Cardiac septum (tissue), 1 donor: ENCODE measurements around the gene OXCT1. TPM values are rescaled to one million over a fixed set of nuclear protein-coding genes. Genes with fewer than 3 reads are reported as not detected.
"Not testable (repeated sequence)": the region's sequence is repeated elsewhere in the genome, so short reads cannot be mapped to it uniquely, and the experiment has no call there.

ENCODE experiments used
- DNase-seq: peaks from one replicate; pipeline ENCODE4 v3.0.0-alpha.2; 2020; ENCODE audit warnings: low spot score
- intact Hi-C: fragments of 100-400 bp; cut with DNase I; formaldehyde crosslinking; loops from one replicate; pipeline ENCODE4 v1.14.0; 2022
- total RNA-seq: library from RNA; stranded (reverse); fragmentation: NEBNext Ultra II Directional; extraction: Animal tissue kit (Norgen Biotek cat#: 25700); gene quantifications from one replicate; pipeline ENCODE4 v1.2.1, GENCODE V29; 2021
- donor health status: DM: no; HTN: no; CAD: no.

OXCT1 gene
- total RNA-seq, 1 donor from 2014 or later = 269 TPM

DNA sequence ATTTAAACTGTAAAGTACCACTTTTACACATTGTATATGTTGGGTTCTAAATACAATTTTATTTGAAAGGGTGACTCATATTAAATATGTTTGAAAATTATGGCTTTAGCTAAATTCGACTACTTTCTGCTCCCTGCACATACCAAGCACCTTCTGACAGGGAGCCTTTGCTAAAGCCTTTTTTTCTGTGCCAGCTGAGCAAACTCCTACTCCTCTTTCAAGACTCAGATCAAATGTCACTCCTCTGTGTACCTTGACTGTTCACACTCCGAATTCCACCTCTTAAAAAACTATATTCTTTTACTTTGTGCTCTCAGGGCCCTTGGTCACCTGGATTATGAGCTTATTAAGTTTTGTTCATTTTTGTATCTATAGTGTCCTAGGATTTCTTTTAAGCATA is 6.5 kb upstream of the OXCT1 start:
- intact Hi-C loops = no loop called here
- no peak for DNase-seq

GRCh38 chr5:41875121-41875520 is 4.9 kb upstream of the OXCT1 start:
- DNase-seq = no peak
- intact Hi-C loops = no loop called here

DNA sequence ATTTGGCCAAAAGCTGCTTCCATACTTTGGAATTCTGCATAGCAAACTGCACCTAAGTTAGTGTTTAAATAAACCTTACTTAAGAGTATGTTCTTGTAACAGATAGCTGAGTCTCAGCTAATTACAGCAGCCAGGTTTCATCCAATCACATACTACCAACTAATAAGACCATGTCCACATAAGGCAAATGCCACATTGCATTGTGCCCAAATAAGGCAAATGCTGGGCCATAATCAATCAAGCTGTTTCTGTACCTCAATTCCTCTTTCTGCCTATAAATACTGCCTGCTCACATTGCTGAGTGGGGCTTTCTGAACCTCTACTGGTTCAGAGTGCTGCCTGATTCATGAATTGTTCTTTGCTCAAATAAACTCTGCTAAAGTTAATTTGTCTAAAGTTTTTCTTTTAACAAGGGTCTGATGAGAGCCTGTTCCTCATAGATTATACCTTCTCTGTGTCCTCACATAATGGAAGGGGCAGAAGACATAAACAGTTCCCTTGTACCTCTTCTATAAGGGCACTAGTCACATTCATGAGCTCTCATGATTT is 4.4 kb upstream of the OXCT1 start:
- intact Hi-C loops = no loop called here
- DNase-seq = no peak

- intact Hi-C loops = no loop called here
- no peak for DNase-seq
These were observed 1.6 kb upstream of the OXCT1 start for GRCh38 chr5:41871852-41872251.

DNA sequence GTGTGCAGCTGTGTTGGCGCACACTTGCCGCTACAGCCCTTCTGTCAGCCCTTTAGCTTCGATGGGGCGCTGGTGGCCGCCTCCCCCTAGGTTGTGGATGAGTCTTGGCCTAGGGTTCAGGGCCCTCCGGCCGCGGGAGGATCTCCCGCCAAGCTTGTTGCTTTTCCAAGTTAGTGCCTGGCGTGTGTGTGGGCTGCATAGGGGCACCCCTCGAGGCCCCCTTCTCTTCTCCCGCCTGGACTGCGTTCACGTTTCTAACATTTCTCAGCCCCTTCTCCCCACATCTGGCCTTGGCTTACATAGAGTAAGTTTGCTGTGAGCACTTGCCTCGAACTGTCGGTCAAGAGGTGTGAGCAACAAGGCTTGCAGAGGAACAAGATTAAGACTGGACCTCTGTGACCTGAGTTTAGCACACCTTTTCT is 413 bp upstream of the OXCT1 start:
- no peak for DNase-seq
- intact Hi-C loops = loop anchor here (1.0 kb wide), 1 partner anchor 38 kb away; no protein-coding TSS in a partner anchor

- intact Hi-C loops = loop anchor here (1.0 to 10.0 kb wide), 4 partner anchors 35 to 716 kb away; partner anchors contain the start of genes FBXO4, GHR and RIMOC1
- DNase-seq = peak; percentile 90
These were observed 988 bp downstream of the OXCT1 start for GRCh38 chr5:41869151-41869723.

DNA sequence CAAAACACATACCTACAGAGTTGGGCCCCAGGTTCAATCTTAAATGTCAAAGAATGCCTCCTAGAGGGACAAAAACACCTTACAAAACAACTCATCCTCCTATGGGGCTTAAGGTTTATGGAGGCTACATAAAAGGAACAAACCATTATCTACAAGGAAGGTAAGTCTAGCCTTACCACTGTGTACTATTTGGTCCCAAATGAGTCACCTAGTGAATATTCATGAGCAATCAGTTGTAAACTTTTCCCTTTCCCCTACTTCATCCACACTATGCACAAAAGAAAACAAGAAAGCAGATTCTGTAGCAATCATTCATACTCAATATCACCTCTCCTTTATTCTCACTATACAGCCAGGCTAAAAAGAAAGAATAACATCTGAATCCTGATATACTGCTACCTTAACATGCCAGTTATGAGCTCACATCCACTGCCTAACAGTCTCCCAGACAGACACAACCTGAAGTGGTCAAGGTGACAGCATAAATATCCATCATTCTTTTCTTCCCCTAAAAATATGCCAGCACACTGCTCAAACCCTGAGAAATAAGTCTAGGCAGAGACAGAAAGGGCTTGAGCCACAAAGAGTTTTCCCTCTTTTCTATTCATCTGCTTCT is 6.2 kb downstream of the OXCT1 start:
- intact Hi-C loops = loop anchor here (10.0 kb wide), 2 partner anchors 561 to 721 kb away; partner anchors contain the start of gene GHR

DNA sequence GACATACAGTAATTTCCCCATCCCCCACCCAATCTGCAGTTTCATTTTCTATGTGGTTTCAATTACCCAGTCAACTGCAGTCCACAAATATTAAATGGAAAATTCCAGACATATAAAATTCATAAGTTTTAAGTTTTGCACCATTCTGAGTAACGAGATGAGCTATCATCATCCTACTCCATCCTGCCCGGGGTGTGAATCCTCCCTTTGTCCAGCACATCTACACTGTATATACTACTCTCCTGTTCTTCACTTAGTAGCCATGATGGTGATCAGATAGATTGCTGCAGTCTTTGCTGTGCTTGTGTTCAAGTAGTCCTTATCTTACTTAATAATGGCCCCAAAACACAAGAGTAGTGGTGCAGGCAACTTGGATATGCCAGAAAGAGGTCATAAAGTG is 11.3 kb downstream of the OXCT1 start:
- intact Hi-C loops = loop anchor here (5.0 to 10.0 kb wide), 3 partner anchors 796 to 1028 kb away; no protein-coding TSS in a partner anchor
- no peak for DNase-seq

More for the DNA sequence above, 6.2 kb downstream of the OXCT1 start:
- DNase-seq = no peak

DNA sequence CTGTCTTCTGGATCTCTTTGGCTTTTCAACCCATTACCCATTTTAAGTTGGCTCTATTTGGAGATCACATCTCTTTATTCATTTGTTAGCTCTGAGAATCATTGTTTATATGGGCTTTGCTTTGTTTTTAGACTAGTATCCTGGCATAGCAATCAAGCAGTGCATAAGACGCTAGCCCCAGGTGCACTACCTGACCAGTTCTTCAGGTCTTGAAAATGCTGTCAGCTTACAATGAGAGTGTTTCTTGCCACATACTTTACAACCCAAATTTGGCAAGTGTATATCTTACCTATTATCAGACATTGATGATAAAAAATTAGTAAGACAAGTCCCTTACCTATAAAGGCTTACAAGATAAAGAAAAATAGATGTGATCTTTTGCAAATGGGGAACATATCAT is 12.2 kb downstream of the OXCT1 start:
- intact Hi-C loops = loop anchor here (2.0 to 10.0 kb wide), 4 partner anchors 199 to 1029 kb away; no protein-coding TSS in a partner anchor
- no peak for DNase-seq

DNA sequence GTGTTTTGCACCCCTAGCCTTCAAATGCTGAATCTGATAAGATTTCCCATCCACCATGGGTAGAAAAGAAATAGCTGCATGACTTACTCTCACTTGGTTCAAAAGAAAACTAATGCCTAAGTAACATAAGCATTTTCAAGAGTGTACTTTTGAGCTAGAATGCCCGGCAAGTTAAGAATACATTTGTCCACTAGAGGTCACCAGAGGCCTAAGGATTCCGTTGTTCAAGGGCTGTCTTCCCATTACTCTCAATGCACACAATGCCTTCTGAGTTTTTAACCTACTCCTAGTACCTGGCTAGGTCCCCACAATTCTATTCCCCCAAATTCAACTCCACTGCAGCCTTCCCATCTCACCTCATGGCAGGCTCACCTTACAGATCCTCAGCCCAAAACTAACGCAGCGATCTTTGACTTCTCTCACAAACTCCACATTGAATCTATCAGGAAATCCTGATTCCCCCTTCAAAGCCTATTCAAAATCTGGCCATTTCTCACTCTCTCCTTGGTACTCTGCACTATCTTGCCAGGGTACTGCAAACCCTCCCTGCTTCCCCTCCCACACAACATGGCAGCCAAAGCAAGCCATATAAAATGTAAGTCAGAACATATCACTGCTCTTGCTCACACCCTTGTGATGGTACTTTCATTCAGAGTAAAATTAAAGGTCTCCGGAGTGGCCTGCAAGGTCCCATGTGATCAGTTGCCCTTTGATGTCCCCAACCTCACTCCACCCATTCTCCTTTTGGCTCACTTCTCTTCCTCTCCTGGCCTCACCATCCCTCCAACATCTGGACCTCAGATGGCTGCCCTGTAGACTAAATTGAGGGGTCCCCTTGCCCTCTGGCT is 13.4 kb downstream of the OXCT1 start:
- DNase-seq = no peak
- intact Hi-C loops = loop anchor here (2.0 to 10.0 kb wide), 4 partner anchors 200 to 1030 kb away; no protein-coding TSS in a partner anchor

DNA sequence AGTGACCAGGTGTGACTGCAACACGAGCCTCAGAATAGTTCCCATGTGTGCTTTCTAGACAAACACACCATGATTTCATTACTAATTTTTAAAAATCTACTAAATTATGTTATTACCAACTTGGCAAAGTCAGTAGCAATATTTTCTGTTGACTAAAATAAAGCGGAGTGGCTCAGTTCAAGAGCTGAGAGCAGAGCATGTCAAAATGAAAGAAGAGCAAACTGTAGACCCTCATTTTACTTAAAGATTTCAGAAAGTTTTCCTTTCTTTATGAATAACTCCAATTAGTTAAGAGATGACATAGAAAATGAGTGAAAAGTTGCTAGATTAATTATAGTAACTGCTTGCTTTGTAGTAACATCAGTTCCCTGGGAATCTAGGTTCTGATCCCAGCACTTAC is 17.9 kb downstream of the OXCT1 start:
- DNase-seq = no peak
- intact Hi-C loops = loop anchor here (10.0 kb wide), 2 partner anchors 803 to 913 kb away; no protein-coding TSS in a partner anchor

- DNase-seq = no peak
- intact Hi-C loops = loop anchor here (10.0 kb wide), 2 partner anchors 804 to 914 kb away; no protein-coding TSS in a partner anchor
These were observed 19.1 kb downstream of the OXCT1 start for GRCh38 chr5:41851116-41851515.

GRCh38 chr5:41848983-41849382 is 21.2 kb downstream of the OXCT1 start:
- DNase-seq = no peak
- intact Hi-C loops = loop anchor here (10.0 kb wide), 1 partner anchor 124 kb away; no protein-coding TSS in a partner anchor

- not testable (repeated sequence) for DNase-seq
- intact Hi-C loops = loop anchor here (10.0 kb wide), 1 partner anchor 121 kb away; no protein-coding TSS in a partner anchor
These were observed 24.5 kb downstream of the OXCT1 start for GRCh38 chr5:41845751-41846150.

DNA sequence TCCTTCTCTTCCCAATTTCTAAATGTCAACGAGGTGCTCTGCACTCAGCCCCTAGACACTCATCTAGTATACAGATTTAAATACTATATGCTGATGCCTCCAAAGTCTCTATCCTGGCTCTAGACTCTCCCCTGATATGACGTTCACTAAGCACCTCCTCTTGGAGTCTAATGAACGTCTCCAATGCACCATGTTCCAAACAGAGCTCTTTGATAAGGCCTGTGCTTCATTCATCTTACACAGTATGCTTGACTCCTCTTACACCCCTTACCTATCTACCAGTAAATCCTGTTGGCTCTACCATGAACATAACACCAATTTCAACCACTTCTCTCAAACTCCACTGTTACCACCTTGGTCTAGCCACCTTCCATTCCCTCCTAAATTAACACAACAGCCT is 25.7 kb downstream of the OXCT1 start:
- DNase-seq = no peak
- intact Hi-C loops = loop anchor here (5.0 to 10.0 kb wide), 2 partner anchors 120 to 937 kb away; partner anchors contain the start of gene C7

DNA sequence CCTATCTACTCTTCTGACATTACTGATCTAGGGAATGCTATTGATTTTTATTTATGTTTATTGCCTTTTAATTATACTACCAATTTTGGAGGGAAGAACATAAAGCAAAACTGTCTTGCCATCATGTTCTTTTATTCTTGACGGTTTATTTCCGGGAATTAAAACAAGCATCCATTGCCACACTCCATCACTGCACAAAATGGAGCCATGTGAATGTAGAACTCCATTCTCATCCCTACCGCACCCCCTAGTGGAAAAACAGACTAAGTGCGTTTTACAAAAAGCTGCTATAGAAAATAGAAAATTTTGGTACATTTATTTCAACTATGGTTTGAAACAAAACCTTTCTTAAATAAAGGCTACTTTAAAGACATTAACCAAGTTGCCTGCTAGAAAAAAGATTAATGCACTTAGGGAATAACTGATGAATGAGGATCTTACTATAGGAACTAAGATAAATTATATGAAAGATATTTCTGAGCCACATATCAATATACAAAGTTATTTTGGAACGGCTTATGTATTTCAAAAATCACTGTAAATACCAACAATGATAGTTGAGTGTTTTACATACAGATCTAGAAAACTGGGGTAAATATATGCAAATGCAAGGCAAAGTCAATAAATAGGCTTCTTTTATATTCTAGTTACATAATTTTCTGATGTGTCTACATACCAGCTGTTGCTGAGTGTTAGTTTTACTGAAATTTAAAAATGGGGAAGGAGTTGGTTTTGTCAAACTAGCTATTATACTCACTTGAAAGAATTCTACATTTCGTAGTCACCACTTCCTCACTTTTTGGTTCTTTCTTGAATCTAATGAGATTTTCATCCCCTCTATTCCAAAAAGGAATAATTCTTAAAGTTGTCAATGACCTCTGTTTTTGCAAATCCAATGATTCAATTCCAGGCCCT is 26.5 kb downstream of the OXCT1 start:
- intact Hi-C loops = loop anchor here (5.0 to 10.0 kb wide), 2 partner anchors 119 to 936 kb away; partner anchors contain the start of gene C7
- DNase-seq = no peak

DNA sequence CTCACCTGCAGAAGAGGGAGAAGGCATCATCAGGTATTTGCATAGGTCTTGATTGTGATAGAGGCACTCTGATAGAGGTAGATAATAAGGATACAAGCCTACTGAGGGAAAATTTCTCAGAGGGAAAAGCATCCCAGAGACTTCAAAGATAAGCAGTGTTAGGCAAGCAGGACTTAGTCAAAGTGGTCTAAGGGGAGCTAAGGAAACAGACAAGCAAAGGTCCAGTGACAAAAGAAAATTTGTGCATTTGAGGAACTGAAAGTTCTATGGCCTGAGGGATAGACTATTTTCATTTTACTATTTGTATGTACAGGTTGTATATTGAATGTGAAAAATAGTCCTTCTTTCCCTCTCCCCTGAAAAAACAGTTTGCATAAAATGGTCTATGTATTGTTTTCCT is 27.4 kb downstream of the OXCT1 start:
- DNase-seq = no peak
- intact Hi-C loops = loop anchor here (5.0 to 10.0 kb wide), 2 partner anchors 118 to 935 kb away; partner anchors contain the start of gene C7

- intact Hi-C loops = loop anchor here (5.0 to 10.0 kb wide), 2 partner anchors 117 to 934 kb away; partner anchors contain the start of gene C7
- no peak for DNase-seq
These were observed 28.9 kb downstream of the OXCT1 start for GRCh38 chr5:41841325-41841724.
